Chondrocyte (in vitro differentiated cells): ENCODE data around the gene AGPAT4. TPM values are rescaled to one million over a fixed set of nuclear protein-coding genes. Genes with fewer than 3 reads are reported as not detected.

Experiments used
- DNase-seq: peaks from one replicate; pipeline ENCODE4 v3.0.0; 2021; ENCODE audit warnings: mixed read lengths, low spot score
- H3K27ac Mint-ChIP-seq: one replicate; pipeline ENCODE4 v1.8.0; 2021; ENCODE audit warnings: mild to moderate bottlenecking, moderate library complexity, mixed read lengths; ENCODE audit not compliant: unreplicated experiment
- H3K27me3 Mint-ChIP-seq: 2 replicates; pipeline ENCODE4 v1.8.0; 2021; ENCODE audit warnings: low read depth, mixed read lengths
- H3K36me3 Mint-ChIP-seq: 2 replicates; pipeline ENCODE4 v1.8.0; 2021; ENCODE audit warnings: low read depth, mixed read lengths
- H3K4me1 Mint-ChIP-seq: 2 replicates; pipeline ENCODE4 v1.8.0; 2021; ENCODE audit warnings: low read depth, mild to moderate bottlenecking, mixed read lengths
- H3K4me3 Mint-ChIP-seq: one replicate; pipeline ENCODE4 v1.8.0; 2021; ENCODE audit warnings: mild to moderate bottlenecking, moderate library complexity, mixed read lengths; ENCODE audit not compliant: unreplicated experiment
- H3K9me3 Mint-ChIP-seq: 2 replicates; pipeline ENCODE4 v1.8.0; 2021; ENCODE audit warnings: low read depth, mixed read lengths
- total RNA-seq: library from RNA; stranded (reverse); gene quantifications from 3 replicates; pipeline ENCODE4 v1.2.1, GENCODE V29; 2021
- TF ChIP-seq, protein P1 (sequence below): fragments of 200-600 bp; sonication (generic); IDR thresholded peaks from 2 replicates; pipeline ENCODE4 v1.5.0; 2021; ENCODE audit warnings: antibody characterized with exemption, mild to moderate bottlenecking, moderate library complexity

AGPAT4 gene
- total RNA-seq, 1 donor from 2014 or later = 11.9 TPM

DNA sequence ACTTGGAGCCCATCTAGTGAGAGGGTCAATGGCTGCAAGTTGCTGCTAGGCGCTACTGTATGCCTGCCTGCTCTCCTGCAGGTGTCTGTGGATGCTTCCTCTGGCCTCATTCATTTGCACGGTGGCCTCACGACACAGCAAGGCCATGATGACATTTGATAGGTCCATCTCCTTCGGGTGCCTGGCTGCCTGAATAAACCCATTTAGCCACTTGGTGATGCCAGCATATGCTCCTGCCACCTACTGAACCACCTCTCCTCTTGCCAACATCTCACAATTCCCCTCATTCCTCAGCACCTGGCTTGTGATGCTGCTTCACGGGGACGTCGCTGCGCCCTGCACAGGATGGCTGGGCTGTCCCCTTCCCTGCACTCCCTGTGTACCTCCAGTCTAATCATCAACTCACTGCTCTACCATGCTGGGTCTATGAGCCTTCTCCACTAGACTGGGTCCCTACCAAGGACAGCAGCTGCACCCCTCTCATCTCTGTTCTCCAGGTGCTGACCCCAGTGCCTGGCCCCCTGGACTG, 51.1 kb downstream of the AGPAT4 start:
- DNase-seq = no peak
- no peaks in the 10 kb centered on the region for H3K27me3 Mint-ChIP-seq
- peaks cover 1% of the 10 kb centered on the region for H3K36me3 Mint-ChIP-seq
- H3K9me3 Mint-ChIP-seq = peaks cover 3% of the 10 kb centered on the region
- TF ChIP-seq, protein P1, sequence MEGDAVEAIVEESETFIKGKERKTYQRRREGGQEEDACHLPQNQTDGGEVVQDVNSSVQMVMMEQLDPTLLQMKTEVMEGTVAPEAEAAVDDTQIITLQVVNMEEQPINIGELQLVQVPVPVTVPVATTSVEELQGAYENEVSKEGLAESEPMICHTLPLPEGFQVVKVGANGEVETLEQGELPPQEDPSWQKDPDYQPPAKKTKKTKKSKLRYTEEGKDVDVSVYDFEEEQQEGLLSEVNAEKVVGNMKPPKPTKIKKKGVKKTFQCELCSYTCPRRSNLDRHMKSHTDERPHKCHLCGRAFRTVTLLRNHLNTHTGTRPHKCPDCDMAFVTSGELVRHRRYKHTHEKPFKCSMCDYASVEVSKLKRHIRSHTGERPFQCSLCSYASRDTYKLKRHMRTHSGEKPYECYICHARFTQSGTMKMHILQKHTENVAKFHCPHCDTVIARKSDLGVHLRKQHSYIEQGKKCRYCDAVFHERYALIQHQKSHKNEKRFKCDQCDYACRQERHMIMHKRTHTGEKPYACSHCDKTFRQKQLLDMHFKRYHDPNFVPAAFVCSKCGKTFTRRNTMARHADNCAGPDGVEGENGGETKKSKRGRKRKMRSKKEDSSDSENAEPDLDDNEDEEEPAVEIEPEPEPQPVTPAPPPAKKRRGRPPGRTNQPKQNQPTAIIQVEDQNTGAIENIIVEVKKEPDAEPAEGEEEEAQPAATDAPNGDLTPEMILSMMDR = no peak
- H3K27ac Mint-ChIP-seq = no peak overlapping the region
- peaks cover 9% of the 10 kb centered on the region for H3K4me1 Mint-ChIP-seq
- H3K4me3 Mint-ChIP-seq = no peak overlapping the region

DNA sequence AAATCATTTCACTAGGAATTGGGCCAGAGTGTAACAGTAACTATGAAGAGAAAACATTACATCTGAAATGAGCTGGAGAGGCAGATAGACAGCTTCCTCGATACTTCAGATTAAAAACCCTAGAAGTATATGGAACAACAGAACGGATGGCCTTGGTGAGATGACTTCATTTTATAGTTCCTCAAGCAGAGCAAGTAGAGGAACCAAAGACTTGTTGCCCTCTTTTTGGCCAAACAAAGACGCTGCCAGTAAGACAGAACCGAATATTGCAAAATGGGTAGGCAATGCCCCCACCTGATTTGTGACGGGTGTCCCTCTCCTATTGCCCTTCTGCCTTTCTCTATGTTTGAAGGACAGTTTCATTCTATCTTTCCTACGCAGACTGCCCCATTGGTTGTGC, 53.5 kb downstream of the AGPAT4 start:
- peaks cover 3% of the 10 kb centered on the region for H3K9me3 Mint-ChIP-seq
- H3K27me3 Mint-ChIP-seq = no peaks in the 10 kb centered on the region
- DNase-seq = no peak
- no peak overlapping the region for H3K27ac Mint-ChIP-seq
- peaks cover 7% of the 10 kb centered on the region for H3K36me3 Mint-ChIP-seq
- TF ChIP-seq, protein P1 = no peak
- H3K4me1 Mint-ChIP-seq = peaks cover 7% of the 10 kb centered on the region
- no peak overlapping the region for H3K4me3 Mint-ChIP-seq

DNA sequence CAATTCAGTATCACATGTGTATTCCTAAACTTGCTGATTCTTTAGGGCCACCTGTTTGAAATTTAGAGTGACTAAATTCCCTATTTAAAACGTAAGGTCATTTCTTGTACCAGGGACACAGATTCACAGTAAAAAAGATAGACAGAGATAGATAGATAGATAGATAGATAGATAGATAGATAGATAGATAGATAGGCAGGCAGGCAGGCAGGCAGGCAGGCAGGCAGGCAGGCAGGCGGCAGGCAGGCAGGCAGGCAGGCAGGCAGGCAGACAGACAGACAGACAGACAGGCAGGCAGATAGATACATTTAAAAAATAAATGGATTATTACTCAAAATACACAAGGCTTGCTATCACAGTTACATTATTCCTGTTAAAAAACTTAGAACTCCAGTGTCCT, 54.2 kb downstream of the AGPAT4 start:
- TF ChIP-seq, protein P1 = no peak
- peaks cover 11% of the 10 kb centered on the region for H3K4me1 Mint-ChIP-seq
- H3K9me3 Mint-ChIP-seq = peaks cover 4% of the 10 kb centered on the region
- H3K4me3 Mint-ChIP-seq = no peak overlapping the region
- H3K36me3 Mint-ChIP-seq = peaks cover 7% of the 10 kb centered on the region
- H3K27ac Mint-ChIP-seq = no peak overlapping the region
- DNase-seq = no peak
- no peaks in the 10 kb centered on the region for H3K27me3 Mint-ChIP-seq

DNA sequence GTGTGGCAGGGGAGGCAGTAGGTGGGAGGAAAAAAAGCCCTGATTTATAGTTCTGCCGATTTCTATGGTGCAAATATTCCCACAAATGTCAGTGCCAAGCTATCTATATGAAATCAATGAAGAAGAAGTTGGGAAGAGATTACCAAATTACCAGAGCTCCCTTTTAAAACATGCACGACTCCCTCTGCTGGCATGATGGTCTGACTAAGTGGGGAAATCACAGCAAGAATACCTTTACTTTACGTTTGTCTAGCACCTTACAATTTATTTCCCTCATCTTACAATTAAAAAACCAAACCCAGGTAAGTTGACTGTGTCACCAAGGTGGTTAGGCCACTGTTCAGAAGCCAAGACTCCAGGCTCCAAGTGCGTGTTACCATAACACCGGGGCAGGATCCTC, 55.6 kb downstream of the AGPAT4 start:
- H3K27me3 Mint-ChIP-seq = no peaks in the 10 kb centered on the region
- peaks cover 4% of the 10 kb centered on the region for H3K9me3 Mint-ChIP-seq
- peaks cover 11% of the 10 kb centered on the region for H3K4me1 Mint-ChIP-seq
- H3K4me3 Mint-ChIP-seq = no peak overlapping the region
- H3K36me3 Mint-ChIP-seq = peaks cover 7% of the 10 kb centered on the region
- H3K27ac Mint-ChIP-seq = peak overlapping the region; percentile 41
- DNase-seq = no peak
- TF ChIP-seq, protein P1 = peak; percentile 36

DNA sequence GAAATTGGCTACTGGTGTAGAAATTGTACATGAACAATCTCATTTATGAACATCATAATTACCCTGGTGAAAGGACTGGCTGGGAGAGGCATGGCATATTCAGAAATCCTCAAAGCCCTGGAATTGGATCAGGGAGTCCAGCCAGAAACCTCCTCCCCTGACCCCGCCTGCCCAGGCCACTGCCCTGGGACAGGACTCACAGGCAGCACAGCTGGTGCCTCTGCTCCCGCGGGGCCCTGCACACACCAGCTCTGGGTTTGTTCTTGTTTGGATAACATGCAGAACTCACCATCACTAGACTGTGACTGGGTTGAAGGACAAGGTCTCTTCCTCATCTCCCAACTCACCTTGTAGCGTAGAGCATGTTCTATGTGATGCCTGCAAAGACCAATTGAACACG, 56.2 kb downstream of the AGPAT4 start:
- DNase-seq = no peak
- TF ChIP-seq, protein P1 = no peak
- no peak overlapping the region for H3K4me3 Mint-ChIP-seq
- H3K36me3 Mint-ChIP-seq = peaks cover 7% of the 10 kb centered on the region
- peaks cover 11% of the 10 kb centered on the region for H3K4me1 Mint-ChIP-seq
- H3K27ac Mint-ChIP-seq = no peak overlapping the region
- no peaks in the 10 kb centered on the region for H3K27me3 Mint-ChIP-seq
- H3K9me3 Mint-ChIP-seq = peaks cover 4% of the 10 kb centered on the region
